GM19043 (cell line): ENCODE data around the gene CAMTA1.

ENCODE experiments used
- ATAC-seq: cut with Tn5 transposase; IDR thresholded peaks from one replicate; pipeline ENCODE4 v1.9.1; 2021; ENCODE audit warnings: low read depth; ENCODE audit not compliant: unreplicated experiment

CAMTA1 gene

DNA sequence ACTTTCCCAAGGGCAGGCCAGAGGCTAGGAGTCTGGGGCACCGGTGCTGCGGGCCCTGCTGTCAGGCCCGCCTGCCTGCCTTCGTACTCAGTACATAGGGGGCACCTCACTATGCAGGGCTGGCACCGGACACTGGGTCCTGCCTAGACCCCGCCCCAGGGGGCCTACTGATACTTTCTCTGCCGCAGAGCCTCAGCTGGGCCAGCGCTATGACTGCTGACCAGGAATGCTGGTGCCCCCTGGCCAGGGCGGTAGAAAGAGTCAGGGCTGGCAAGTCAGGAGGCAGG, 857.1 kb downstream of the CAMTA1 start:
- no peak for ATAC-seq

DNA sequence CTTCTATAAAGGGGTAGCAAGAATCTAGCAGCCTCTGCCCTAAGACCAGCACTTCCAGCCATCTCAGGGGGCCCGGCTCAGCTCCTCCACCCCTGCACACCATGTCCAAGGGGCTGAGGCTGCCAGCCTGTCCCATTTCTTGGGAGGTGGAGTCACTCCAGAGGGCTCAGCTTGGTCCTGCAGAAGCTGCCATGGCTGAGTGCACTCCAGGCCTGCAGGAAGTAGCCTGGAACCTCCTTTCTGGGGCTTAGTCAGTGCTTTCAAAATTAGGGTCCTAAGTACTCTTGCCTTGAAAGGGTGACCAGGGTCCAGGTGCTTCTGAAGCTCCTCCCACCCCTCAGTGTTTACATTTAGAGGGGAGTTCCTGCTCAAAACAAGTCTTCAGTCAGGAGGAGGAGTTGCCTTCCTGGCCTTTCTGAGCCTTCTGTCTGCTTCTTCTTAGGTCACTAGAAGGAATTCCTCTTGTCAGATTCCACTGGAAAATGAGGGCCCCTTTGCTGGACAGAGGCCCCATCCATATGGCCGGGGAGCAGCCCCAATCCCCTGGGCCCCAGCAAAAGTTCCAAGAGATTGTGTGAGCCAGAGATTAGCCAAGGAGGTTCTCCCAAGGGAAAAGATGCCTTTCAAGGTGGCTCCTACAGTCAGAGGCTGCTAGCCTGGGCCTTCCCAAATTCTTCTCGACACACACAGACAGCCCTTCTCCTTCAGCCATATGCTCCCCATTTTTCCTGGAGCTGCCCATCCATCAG, 857.7 kb downstream of the CAMTA1 start:
- ATAC-seq: no peak

DNA sequence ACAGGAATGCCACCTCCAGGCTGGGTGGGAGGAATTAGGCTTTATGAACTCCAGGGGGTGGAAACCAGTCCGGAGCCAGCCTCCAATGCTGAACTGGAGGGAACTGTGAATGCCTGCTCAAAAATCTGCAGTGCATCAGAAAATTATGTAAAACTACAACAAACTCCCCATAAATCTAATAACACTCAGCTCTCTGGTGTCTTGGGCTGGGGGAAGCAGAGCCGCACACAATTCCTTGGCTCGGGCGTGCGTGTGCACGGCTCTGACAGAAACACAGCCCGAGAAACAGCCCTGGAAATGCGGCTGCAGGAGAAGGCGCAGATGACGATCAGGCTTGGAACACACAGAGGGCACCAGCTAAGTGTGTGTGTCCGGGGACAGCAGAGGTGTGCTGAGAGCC, 858.3 kb downstream of the CAMTA1 start:
- ATAC-seq: no peak

DNA sequence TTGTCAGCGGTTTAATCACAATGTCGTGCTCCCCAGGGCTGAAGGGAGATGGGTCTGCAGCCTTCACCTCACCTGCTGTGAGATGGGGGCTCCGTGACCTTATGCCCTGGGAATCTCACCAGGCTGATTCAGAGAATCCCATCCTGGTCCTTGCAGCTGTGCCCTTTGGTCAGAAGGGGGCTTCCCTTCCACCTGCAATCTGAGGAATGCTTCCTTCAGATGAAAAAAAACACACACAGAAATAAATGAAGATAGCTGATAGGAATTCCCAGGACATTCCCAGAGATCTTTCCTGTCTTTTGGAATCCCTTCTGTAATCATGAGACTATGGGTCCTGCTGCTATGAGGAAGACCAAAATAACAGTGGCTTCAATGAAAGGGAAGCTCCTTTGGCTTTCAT, 858.8 kb downstream of the CAMTA1 start:
- ATAC-seq: no peak

DNA sequence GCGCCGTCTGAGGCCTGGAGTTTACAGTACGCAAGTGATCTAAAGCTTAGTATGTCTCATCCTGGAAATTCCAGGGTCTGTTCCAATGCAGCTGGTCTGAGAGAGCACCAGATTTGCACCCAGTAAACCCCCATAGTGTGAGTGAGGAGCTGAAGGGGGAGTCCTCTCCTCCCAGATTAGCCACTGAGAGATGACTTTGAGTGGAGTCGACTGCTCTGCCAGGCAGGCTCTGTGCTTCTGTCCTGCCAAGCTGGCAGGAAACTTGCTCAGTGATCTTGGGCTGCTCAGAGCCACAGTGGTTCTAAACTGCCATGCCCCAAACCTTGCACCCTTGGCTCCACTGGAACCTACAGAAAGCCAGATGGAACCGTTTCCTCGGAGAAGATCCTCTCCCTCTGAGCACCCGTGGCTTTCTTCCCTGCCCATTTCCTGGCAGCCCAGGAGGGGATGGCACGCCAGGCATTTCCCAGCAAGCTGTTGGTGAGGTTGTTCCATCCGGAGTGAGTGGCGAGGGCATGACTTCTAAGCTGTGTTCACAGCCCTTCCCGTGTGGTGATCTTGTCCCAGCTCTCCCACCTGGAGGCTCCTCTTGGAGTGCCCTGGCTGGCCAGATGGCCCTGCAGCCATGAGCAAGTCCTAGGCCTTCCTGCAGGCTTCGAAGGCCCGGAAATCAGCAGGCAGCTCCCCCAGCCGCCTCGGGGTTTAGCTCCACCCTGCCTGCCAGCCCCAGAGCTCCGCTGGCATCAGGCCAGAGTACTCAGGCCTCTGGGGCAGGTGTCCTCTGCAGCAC, 859.9 kb downstream of the CAMTA1 start:
- no peak for ATAC-seq

DNA sequence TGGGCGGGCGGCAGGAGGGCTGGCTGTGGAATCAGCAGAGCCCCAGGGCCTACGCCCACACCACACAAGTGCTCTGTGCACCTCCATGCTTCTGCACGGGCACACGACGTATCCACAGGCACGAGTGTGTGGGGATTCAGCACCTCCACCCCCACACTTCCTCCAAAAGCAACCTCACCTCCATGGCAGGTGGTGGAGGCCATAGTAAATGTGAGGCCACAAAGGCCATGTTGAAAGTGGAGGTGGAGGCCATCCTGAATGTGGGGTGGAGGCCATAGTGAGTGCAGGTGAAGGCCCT, 860.4 kb downstream of the CAMTA1 start:
- no peak for ATAC-seq

DNA sequence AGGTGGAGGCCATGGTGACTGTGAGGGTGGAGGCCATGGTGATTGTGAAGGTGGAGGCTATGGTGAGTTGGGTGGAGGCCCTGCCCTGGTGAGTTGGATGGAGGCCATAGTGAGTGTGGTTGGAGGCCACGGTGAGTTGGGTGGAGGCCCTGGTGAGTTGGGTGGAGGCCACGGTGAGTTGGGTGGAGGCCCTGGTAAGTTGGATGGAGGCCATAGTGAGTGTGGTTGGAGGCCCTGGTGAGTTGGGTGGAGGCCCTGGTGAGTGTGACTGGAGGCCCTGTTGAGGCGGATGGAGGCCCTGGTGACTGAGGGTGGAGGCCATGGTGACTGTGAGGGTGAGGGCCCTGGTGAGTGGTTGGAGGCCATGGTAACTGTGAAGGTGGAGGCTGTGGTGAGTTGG, 860.9 kb downstream of the CAMTA1 start:
- ATAC-seq: no peak

DNA sequence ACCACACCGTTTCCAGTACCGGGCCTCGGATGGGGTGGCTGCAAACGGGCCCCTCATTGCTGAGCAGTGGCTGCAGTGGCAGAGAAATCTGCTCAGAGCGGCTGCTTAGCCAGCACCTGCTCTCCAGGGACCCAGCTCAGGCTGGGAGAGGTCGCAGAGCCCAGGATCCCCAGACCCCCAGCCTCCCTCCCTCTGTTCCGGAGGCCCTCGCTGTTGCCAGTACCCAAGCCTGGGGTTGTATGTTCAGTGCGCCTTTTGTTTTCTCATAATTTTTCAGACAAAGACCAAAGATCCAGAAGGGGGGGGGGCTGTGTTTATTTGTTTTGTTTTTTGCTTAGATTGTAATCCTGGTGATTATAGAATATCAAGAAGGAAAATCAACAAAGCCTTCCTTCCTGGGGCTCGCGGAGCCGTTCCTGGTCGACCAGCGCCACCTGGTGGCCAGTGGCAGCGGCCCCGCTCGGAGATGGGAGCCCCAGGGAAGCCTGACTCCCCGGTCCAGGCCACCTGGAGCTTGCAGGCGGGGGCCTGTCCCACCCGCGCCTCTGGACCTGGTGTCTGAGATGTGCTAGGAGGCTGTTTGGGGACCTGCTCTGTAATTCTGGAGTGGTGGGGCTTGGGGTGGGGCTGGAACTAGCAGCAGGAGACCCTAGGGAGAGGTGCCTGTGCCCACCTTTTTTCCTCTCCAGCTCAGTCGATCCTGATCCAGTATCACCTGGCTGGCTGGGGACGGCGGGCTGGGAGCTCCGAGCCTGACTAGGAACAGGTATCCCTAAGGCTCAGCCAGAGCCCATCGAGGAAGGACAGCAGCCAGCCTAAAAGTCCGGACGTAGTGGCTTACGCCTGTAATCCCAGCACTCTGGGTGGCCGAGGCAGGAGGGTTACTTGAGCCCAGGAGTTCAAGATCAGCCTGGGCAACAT, 862.0 kb downstream of the CAMTA1 start:
- ATAC-seq: no peak

DNA sequence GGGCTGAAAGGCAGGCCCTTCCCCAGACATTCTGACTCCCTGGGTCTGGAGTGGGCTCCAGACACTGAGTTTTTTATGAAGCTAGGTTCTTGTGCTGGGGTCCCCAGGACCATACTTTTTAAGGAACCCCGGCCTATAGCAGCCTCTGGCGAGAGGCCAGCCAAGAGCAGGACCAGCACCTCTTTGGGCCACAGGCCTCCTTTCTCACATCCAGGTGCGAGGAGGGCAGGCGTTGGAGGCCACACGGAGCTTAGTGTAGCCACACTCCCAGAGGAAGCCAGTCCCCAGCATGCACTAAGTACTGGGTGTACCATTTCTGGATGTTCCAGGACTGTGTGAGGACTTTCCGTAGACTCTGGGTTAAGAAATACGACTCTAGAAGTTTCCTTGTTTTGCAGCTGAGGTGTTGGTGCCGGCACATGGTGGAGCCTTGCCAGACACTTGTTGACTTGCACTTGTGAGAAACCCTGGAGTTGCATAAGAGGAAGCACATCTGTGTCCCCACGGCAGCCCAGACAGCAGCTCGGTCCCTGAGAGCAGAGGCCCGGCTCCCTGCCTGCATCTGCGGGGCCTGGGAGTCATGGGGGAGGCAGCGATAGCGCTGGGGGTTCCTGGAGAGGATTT, 863.6 kb downstream of the CAMTA1 start:
- no peak for ATAC-seq

DNA sequence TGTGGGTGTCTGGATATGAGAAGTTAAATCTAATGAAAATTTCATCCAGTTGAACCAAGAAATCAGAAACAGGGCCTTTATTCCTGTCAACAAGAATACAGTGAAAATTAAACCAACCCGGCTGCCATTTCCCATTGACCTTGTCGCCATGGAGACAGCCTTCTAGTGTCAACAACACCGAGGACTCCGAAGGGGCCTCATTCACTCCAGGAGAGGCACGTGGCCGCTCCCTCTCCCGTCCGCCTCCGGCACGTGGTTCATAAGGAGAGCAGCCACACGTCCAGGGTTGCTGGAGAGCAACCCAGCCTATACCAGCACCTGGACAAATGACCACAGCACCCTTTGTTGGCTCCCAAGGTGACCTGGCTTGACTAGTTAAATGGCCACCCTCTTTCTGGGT, 865.5 kb downstream of the CAMTA1 start:
- no peak for ATAC-seq

DNA sequence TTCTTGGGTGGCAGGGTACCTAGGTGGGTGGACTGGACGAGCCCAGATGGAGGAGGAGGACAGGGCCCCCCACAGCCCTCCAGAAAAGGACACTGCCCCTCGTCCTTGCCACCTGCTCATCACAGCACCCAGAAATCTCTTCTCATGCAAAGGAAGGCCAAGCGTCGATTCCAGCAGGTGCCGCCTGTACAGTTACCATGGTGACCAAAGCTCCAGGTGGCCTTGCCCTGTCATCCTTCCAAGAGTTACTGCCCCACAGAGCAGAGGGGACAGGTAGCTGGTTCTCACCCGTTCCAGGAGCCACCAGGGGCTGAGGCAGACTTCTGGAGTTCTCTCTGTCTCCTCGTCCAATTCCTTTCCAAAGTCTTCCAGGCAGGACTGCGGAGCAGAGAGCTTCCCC, 865.9 kb downstream of the CAMTA1 start:
- ATAC-seq: no peak

DNA sequence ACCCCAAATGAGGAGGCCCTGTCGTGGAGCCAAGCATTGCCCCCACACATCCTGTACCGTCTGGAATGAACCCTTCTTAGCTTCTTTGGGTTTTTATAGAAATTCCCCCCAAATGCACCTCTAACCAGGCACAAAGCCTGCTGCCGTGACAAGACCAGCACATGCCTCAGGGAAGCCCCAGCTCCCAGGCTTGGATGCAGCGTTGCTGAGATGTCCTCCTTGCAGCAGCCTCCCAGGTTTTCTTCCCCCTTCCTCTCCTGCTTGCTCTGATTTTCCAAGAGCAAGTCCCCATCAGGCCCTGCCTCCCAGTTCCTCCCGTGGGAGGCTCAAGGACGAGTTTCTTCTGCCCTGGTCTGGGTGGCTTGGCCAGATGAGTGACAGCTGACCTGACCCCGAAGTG, 866.8 kb downstream of the CAMTA1 start:
- ATAC-seq: no peak

DNA sequence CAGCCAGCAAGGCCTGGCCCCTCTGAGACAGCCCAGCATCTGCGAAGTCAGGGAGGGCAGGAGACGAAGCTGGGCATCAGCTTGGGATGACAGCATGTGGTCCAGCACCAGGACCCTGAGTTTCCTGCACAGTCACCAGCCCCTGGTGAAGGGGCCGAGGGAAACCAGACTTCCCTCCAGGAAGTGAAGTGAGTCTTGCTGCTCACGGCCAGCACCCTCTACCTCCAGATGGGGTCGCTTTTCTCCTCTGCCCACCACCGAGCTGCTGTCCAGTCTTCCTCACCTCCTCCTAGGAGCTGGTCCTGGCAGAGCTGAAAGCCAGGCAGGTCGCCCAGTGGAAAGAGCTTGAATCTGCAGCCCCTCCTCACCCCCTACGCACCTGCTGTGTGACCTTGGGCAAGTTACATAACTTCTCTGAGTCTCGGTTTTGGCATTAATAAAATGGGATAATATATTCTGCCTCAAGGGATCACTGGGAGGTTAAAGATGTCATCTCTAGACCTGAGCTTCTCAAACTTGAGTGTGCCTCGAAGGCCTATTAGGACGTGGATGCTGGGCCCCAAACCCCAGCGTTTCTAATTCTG, 867.4 kb downstream of the CAMTA1 start:
- no peak for ATAC-seq

DNA sequence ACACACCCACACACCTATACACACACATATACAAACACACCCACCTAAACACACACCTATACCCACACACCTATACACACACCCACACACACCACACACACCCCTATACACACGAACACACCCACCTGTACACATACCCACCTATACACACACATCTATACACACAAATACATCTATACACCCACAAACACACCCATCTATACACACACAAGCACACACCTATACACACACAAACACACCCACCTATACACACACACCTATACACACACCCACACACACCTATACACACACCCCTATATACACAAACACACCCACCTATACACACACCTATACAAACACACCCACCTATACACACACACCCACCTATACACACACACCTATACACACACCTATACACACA, 869.5 kb downstream of the CAMTA1 start:
- no peak for ATAC-seq

DNA sequence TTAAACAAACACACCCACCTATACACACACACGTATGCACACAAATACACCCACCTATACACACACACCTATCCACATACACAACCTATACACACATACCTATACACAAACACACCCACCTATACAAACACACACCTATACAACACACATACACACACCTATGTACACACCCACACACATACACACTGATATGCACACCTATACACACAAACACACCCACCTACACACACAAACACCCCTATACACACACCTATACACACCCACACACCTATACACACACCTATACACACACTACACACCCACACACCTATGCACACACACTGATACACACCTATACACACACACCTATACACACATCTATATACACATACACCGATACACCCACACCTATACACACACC, 870.1 kb downstream of the CAMTA1 start:
- no peak for ATAC-seq

DNA sequence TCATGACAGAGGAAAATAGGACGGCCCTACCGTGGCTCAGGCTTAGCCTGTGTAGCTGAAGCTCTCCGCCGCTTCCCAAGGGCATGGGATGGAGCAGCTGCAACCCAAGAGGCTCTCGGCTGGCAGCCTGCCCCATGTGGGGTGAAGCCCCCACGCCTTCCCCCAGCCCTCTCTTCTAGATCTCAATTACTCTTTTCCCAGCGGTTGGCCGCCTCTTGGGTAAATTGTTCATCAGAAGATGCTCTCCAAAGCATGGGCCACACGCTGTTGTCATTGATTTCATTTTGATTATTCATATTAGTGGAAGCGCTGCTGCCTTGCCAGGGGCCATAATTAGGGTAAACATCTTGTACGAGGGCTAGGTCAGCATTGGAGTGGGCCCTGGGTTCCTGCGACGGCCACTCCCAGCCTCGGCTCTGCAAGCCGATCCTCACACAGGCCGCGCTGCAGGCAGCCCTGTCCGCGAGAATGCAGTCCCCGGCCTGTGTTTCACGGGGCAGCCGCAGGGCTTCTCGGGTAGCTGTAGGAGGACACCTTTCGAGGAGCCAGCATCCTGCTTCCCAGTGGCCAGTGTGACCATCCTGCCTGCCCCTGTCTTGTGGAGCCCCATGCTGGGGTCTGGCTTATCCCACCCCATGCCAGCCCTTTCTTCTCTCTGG, 871.4 kb downstream of the CAMTA1 start:
- no peak for ATAC-seq

DNA sequence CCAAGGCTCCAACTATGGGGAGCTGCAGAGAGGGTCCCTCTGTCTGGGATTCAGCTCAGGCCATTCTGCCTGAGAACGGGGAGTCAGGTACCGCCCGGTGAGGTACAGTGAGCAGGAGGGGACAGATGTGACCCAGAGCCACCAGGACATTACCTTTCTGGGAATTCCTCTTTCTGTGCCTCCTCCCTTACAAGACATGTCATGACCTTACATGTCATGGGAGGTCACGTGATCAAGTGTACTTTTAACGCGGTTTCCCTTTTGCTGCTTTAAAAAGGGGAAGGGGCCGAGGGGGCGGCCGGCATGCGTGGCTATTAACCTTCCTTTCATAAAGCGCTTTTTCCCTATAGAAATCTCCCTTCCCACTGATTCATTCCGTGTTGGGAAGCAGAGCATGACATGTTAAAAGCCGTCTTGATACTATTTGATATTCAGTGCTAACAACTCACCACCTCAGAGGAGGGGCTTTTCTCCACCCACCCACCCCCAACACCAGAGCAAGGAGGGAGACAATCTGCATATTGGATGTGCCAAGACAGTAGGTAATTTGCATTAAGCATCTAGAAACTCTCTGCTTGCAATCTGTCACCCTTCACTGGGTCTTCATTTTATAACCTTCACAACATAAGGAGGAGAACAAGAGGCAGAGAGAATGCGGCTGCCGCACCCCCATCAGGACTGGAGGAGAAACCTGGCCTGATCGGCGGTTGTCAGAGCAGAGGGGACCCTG, 872.2 kb downstream of the CAMTA1 start:
- ATAC-seq: no peak

DNA sequence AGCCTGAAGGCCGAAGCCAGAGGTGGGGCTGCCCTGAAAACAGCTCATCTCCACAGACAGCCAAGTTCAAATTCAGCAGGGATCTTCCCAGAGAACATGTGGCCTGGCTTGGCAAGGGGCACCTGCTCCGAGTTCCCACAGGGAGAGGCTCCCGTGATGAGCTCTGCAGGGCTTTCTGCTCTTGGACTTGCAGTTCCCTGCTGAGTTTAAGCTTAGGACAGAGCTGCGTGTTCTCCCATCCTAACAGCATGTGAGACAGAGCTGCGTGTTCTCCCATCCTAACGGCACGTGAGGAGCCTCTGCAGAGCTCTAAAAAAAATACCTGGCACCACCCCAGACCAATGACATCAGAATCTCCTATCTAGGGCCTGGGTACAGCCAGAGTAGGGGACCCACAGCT, 872.8 kb downstream of the CAMTA1 start:
- no peak for ATAC-seq

DNA sequence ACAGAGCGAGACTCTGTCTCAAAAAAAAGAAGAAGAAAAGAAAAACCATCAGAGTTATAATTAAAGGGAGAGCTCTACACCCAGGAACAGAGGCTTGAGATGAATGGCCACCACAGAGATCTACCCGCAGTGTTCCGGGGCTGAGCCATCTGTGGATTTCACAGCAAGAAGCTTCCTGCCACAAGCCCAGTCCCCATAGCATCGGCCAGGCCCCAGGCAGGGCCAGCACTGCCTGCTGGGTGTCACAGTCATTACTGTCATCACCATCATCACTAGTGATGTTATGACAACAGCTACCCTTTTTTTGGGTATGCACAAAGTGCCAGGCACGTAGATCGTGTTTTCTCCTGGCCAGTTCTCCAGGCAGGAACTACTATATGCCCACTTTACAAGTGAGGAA, 874.3 kb downstream of the CAMTA1 start:
- ATAC-seq: no peak
